NCI-H460 (cell line): Measurements from ENCODE around the gene JAZF1. TPM values are rescaled to one million over a fixed set of nuclear protein-coding genes. Genes with fewer than 3 reads are reported as not detected.
"Not testable (repeated sequence)": the region's sequence is repeated elsewhere in the genome, so short reads cannot be mapped to it uniquely, and the experiment has no call there.

Experiments
- DNase-seq: peaks from one replicate; pipeline ENCODE4 v3.0.0-alpha.2; 2016; ENCODE audit warnings: low read depth; ENCODE audit errors: extremely low read depth
- total RNA-seq: library from RNA; depleted of rRNA; stranded (reverse); fragments of >200 nt; shearing (Covaris generic); gene quantifications from 2 replicates; pipeline ENCODE4 v1.2.3, GENCODE V29; 2014

Gene JAZF1
- total RNA-seq, 1 experiment from 2014 or later = 3.1 TPM

GRCh38 chr7:27925573-27926201, 254.9 kb downstream of the JAZF1 start:
- no peak for DNase-seq

GRCh38 chr7:27923642-27923980, 257.0 kb downstream of the JAZF1 start:
- DNase-seq = no peak

GRCh38 chr7:27922907-27923641, 257.5 kb downstream of the JAZF1 start:
- DNase-seq = no peak

- DNase-seq = not testable (repeated sequence)
Observed at GRCh38 chr7:27922389-27922788, 258.2 kb downstream of the JAZF1 start.

GRCh38 chr7:27921081-27921836, 259.3 kb downstream of the JAZF1 start:
- DNase-seq = peak; percentile 65

GRCh38 chr7:27920281-27920946, 260.2 kb downstream of the JAZF1 start:
- no peak for DNase-seq

- no peak for DNase-seq
Observed at GRCh38 chr7:27918503-27918902, 262.1 kb downstream of the JAZF1 start.

- DNase-seq = no peak
Observed at GRCh38 chr7:27917774-27918314, 262.8 kb downstream of the JAZF1 start.

GRCh38 chr7:27917119-27917518, 263.5 kb downstream of the JAZF1 start:
- no peak for DNase-seq

GRCh38 chr7:27916372-27916771, 264.2 kb downstream of the JAZF1 start:
- DNase-seq = no peak

GRCh38 chr7:27914409-27914808, 266.2 kb downstream of the JAZF1 start:
- DNase-seq = no peak

GRCh38 chr7:27912751-27913150, 267.8 kb downstream of the JAZF1 start:
- no peak for DNase-seq

GRCh38 chr7:27911920-27912319, 268.7 kb downstream of the JAZF1 start:
- no peak for DNase-seq

- DNase-seq = no peak
Observed at GRCh38 chr7:27910326-27910725, 270.3 kb downstream of the JAZF1 start.

- DNase-seq = no peak
Observed at GRCh38 chr7:27908534-27909165, 271.9 kb downstream of the JAZF1 start.

- no peak for DNase-seq
Observed at GRCh38 chr7:27906385-27907091, 274.1 kb downstream of the JAZF1 start.

GRCh38 chr7:27905951-27906350, 274.6 kb downstream of the JAZF1 start:
- no peak for DNase-seq

GRCh38 chr7:27901028-27901760, 279.4 kb downstream of the JAZF1 start:
- DNase-seq = peak; percentile 6

GRCh38 chr7:27900006-27900405, 280.6 kb downstream of the JAZF1 start:
- DNase-seq = no peak
